Panc1 (cell line): ENCODE measurements around the gene PADI1. TPM values are rescaled to one million over a fixed set of nuclear protein-coding genes. Genes with fewer than 3 reads are reported as not detected.

Experiments
- ATAC-seq: fragments of 200-7000 bp; cut with Tn5 transposase; 2 replicates; pipeline ENCODE4 v1.9.1; 2020; ENCODE audit warnings: mild to moderate bottlenecking, moderate library complexity
- BruUV-seq: library from RNA; stranded (reverse); fragments of 400-500 nt; replicated peaks from 2 replicates; lab custom pipeline; 2021; lab: Mats Ljungman, UMichigan
- CTCF ChIA-PET: fragments of 300-600 bp; sonication (Branson Sonifier 250); formaldehyde crosslinking; loops from one replicate; lab custom pipeline; 2022; ENCODE audit warnings: antibody characterized with exemption; lab: Charles Lee
- POLR2A ChIA-PET: fragments of 300-600 bp; sonication (Branson Sonifier 250); formaldehyde crosslinking; loops from one replicate; lab custom pipeline; 2022; ENCODE audit warnings: antibody characterized with exemption; lab: Charles Lee
- DNase-seq: peaks from one replicate; pipeline ENCODE4 v3.0.0-alpha.2; 2010; ENCODE audit warnings: low read depth, low spot score
- H3K27ac ChIP-seq: 2 replicates; pipeline ENCODE4 v1.5.1; 2011; ENCODE audit warnings: mild to moderate bottlenecking, low read length, inconsistent platforms
- H3K27me3 ChIP-seq: fragments of 200-500 bp; sonication (Bioruptor generic); 2 replicates; pipeline ENCODE4 v1.6.0; 2014; ENCODE audit warnings: low read length, inconsistent platforms; ENCODE audit not compliant: control insufficient read depth, insufficient read depth
- H3K36me3 ChIP-seq: fragments of 200-500 bp; sonication (Bioruptor generic); 2 replicates; pipeline ENCODE4 v1.5.1; 2014; ENCODE audit warnings: inconsistent platforms, mild to moderate bottlenecking, low read length, moderate library complexity; ENCODE audit not compliant: control insufficient read depth, insufficient read depth
- H3K4me1 ChIP-seq: 2 replicates; pipeline ENCODE4 v1.5.1; 2011; ENCODE audit warnings: inconsistent platforms, mild to moderate bottlenecking, low read length, moderate library complexity; ENCODE audit not compliant: control insufficient read depth, insufficient read depth
- H3K4me3 ChIP-seq, 2 experiments: 2 replicates each; pipeline ENCODE4 v1.5.1; 2011 to 2012; ENCODE audit warnings: low read depth in 2 of 2, low read length in 2 of 2, mild to moderate bottlenecking in 2 of 2, inconsistent platforms in 1 of 2, moderate library complexity in 1 of 2
- H3K9me3 ChIP-seq: fragments of 200-500 bp; sonication (Bioruptor generic); 2 replicates; pipeline ENCODE4 v1.5.1; 2014; ENCODE audit warnings: low read depth, mild to moderate bottlenecking, inconsistent platforms, low read length, moderate library complexity; ENCODE audit not compliant: control insufficient read depth, insufficient read depth
- POLR2AphosphoS5 ChIP-seq: IDR thresholded peaks from 2 replicates; pipeline ENCODE4 v1.6.1; 2012; ENCODE audit warnings: mild to moderate bottlenecking, low read depth, low read length, moderate library complexity
- SIN3A ChIP-seq: IDR thresholded peaks from 2 replicates; pipeline ENCODE4 v1.6.1; 2012; ENCODE audit warnings: low read depth, mild to moderate bottlenecking, low read length, moderate library complexity, borderline replicate concordance; ENCODE audit not compliant: insufficient read depth
- TCF7L2 ChIP-seq: IDR thresholded peaks from 2 replicates; pipeline ENCODE4 v1.6.1; 2011; ENCODE audit warnings: mild to moderate bottlenecking, low read depth, low read length, inconsistent platforms
- in situ Hi-C: cut with HindIII; loops from 2 replicates; pipeline ENCODE4 v1.10.0; 2016; ENCODE audit warnings: low sequenced_read_pairs, low pct_unique_long_range_greater_than_20kb
- intact Hi-C: fragments of 100-400 bp; cut with micrococcal nuclease; formaldehyde crosslinking; loops from one replicate; pipeline ENCODE4 v1.10.0; 2022; ENCODE audit not compliant: unreplicated experiment
- total RNA-seq: library from RNA; stranded (reverse); gene quantifications from one replicate; pipeline ENCODE4 v1.2.1, GENCODE V29; 2021; ENCODE audit not compliant: unreplicated experiment
- TF ChIP-seq, protein P1 (sequence below): fragments of 450-650 bp; IDR thresholded peaks from 2 replicates; pipeline ENCODE4 v1.5.1; 2017; ENCODE audit warnings: mild to moderate bottlenecking
- TF ChIP-seq, protein P2 (sequence below), 2 experiments: IDR thresholded peaks; 2 replicates each; pipeline ENCODE4 v1.6.1; 2011 to 2012; ENCODE audit warnings: low read depth in 2 of 2, control low read depth in 1 of 2, low read length in 1 of 2, mild to moderate bottlenecking in 1 of 2, moderate library complexity in 1 of 2; ENCODE audit not compliant: insufficient read depth in 1 of 2

Gene PADI1
- total RNA-seq, 1 experiment from 2014 or later = 2.3 TPM

DNA sequence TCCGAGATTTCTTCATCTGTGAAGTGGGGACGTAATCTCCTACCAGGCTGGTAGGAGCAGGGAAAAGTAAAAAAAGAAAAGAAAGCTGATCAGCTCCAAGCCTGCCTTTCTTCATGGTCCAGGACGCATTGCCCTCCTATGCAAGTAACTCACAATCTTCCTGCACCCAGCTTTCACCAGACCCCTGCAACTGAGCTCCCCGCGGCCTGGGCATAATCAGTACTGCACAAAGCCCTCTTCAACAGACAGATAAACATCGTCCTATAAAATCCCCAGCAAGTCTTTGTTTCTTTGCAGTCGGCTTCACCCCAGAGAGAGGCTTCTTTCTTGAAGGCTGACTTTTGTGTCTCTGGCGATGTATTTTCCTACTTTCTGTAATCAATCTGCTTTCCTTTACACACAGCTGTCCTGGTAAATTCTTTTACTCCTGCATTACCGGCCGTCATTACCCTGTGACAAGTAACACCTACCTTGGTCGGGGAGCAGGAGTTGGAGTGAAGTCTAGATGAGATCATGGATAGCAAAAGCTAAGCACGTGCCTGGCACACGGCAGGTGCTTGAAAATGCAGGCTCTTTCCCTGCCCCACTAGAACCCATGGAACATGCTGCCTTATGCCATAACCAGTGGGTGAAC is 8.3 kb downstream of the PADI1 start:
- H3K9me3 ChIP-seq = no peaks in the 10 kb centered on the region
- POLR2A ChIA-PET = interaction anchor here (1.4 kb wide), 1 partner anchor 20 kb away, joined by 3 read pairs; no protein-coding TSS in a partner anchor
- in situ Hi-C loops = no loop called here
- BruUV-seq = no TSS peak
- H3K4me3 ChIP-seq = no peak overlapping the region
- ATAC-seq (no peak), DNase-seq (no peak)
- H3K27ac ChIP-seq = peak overlapping the region; percentile 93
- CTCF ChIA-PET = no interaction called here
- no peaks in the 10 kb centered on the region for H3K36me3 ChIP-seq
- no peaks in the 10 kb centered on the region for H3K27me3 ChIP-seq
- intact Hi-C loops = no loop called here
- TF ChIP-seq POLR2AphosphoS5 (no peak), SIN3A (no peak), TCF7L2 (no peak)
- TF ChIP-seq, protein P1, sequence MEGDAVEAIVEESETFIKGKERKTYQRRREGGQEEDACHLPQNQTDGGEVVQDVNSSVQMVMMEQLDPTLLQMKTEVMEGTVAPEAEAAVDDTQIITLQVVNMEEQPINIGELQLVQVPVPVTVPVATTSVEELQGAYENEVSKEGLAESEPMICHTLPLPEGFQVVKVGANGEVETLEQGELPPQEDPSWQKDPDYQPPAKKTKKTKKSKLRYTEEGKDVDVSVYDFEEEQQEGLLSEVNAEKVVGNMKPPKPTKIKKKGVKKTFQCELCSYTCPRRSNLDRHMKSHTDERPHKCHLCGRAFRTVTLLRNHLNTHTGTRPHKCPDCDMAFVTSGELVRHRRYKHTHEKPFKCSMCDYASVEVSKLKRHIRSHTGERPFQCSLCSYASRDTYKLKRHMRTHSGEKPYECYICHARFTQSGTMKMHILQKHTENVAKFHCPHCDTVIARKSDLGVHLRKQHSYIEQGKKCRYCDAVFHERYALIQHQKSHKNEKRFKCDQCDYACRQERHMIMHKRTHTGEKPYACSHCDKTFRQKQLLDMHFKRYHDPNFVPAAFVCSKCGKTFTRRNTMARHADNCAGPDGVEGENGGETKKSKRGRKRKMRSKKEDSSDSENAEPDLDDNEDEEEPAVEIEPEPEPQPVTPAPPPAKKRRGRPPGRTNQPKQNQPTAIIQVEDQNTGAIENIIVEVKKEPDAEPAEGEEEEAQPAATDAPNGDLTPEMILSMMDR = no peak
- TF ChIP-seq, protein P2, sequence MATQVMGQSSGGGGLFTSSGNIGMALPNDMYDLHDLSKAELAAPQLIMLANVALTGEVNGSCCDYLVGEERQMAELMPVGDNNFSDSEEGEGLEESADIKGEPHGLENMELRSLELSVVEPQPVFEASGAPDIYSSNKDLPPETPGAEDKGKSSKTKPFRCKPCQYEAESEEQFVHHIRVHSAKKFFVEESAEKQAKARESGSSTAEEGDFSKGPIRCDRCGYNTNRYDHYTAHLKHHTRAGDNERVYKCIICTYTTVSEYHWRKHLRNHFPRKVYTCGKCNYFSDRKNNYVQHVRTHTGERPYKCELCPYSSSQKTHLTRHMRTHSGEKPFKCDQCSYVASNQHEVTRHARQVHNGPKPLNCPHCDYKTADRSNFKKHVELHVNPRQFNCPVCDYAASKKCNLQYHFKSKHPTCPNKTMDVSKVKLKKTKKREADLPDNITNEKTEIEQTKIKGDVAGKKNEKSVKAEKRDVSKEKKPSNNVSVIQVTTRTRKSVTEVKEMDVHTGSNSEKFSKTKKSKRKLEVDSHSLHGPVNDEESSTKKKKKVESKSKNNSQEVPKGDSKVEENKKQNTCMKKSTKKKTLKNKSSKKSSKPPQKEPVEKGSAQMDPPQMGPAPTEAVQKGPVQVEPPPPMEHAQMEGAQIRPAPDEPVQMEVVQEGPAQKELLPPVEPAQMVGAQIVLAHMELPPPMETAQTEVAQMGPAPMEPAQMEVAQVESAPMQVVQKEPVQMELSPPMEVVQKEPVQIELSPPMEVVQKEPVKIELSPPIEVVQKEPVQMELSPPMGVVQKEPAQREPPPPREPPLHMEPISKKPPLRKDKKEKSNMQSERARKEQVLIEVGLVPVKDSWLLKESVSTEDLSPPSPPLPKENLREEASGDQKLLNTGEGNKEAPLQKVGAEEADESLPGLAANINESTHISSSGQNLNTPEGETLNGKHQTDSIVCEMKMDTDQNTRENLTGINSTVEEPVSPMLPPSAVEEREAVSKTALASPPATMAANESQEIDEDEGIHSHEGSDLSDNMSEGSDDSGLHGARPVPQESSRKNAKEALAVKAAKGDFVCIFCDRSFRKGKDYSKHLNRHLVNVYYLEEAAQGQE (IDR thresholded peaks at IDR 0.05; ENCODE audit: insufficient read depth in 1 of 2, low read depth in 2 of 2, low read length in 1 of 2) = no peak
- peaks cover 39% of the 10 kb centered on the region for H3K4me1 ChIP-seq

- DNase-seq (no peak), ATAC-seq (no peak)
- ChIA-PET CTCF (no interaction called here), POLR2A (no interaction called here)
- H3K27me3 ChIP-seq = no peaks in the 10 kb centered on the region
- no peaks in the 10 kb centered on the region for H3K9me3 ChIP-seq
- H3K4me1 ChIP-seq = peaks cover 37% of the 10 kb centered on the region
- no peak overlapping the region for H3K4me3 ChIP-seq
- in situ Hi-C loops (no loop called here), intact Hi-C loops (no loop called here)
- BruUV-seq = no TSS peak
- peak overlapping the region; percentile 93 for H3K27ac ChIP-seq
- no peaks in the 10 kb centered on the region for H3K36me3 ChIP-seq
- no peak for TF ChIP-seq TCF7L2
- no peak for TF ChIP-seq SIN3A
- TF ChIP-seq, protein P1 = no peak
- TF ChIP-seq, protein P2 (IDR thresholded peaks at IDR 0.05; ENCODE audit: insufficient read depth in 1 of 2, low read depth in 2 of 2, low read length in 1 of 2) = no peak
- TF ChIP-seq POLR2AphosphoS5 = no peak
Measured at GRCh38 chr1:17213782-17214148, 8.8 kb downstream of the PADI1 start.
